K562 (cell line): Measurements from ENCODE around the gene JSRP1.
A peak's percentile ranks its signal among the peaks of the same experiment; 100 is the strongest.

Experiments
- CTBP1 ChIP-seq: fragments of 450-650 bp; IDR thresholded peaks from 2 replicates; pipeline ENCODE4 v1.6.1; 2016; ENCODE audit warnings: borderline replicate concordance
- EGR1 ChIP-seq: fragments of 450-650 bp; conservative IDR thresholded peaks from 2 replicates; pipeline ENCODE4 v1.6.1; 2017; ENCODE audit warnings: mild to moderate bottlenecking
- JUND ChIP-seq, 2 experiments: IDR thresholded peaks; 2 replicates in 1 of 2; 3 replicates in 1 of 2; pipeline ENCODE4 v1.6.1; 2011; ENCODE audit warnings: borderline replicate concordance in 2 of 2, low read depth in 2 of 2, low read length in 2 of 2, improper control_type of control experiment in 1 of 2, missing biosample characterization in 1 of 2, missing genetic modification characterization in 1 of 2, missing genetic modification reagents in 1 of 2
- MAFK ChIP-seq: IDR thresholded peaks from 2 replicates; pipeline ENCODE4 v1.6.1; 2011; ENCODE audit warnings: low read length, improper control_type of control experiment
- NCOA1 ChIP-seq: fragments of 450-650 bp; IDR thresholded peaks from 2 replicates; pipeline ENCODE4 v1.6.1; 2016; ENCODE audit warnings: low read depth
- PCBP2 ChIP-seq: fragments of 200-400 bp; formaldehyde crosslinking; IDR thresholded peaks from 2 replicates; pipeline ENCODE4 v1.6.1; 2018; ENCODE audit warnings: low read length, low read depth, mild to moderate bottlenecking, moderate library complexity; ENCODE audit not compliant: poor library complexity, severe bottlenecking
- SIN3B ChIP-seq: fragments of 450-650 bp; IDR thresholded peaks from 2 replicates; pipeline ENCODE4 v1.6.1; 2017; ENCODE audit warnings: low read depth, mild to moderate bottlenecking, moderate library complexity
- SMAD1 ChIP-seq: fragments of 150-350 bp; IDR thresholded peaks from 2 replicates; pipeline ENCODE4 v1.6.1; 2014; ENCODE audit warnings: low read length, low read depth; ENCODE audit not compliant: partially characterized antibody
- SREBF2 ChIP-seq: sonication (generic); formaldehyde crosslinking; IDR thresholded peaks from 2 replicates; pipeline ENCODE4 v1.4.0; 2020; ENCODE audit warnings: mild to moderate bottlenecking, missing genetic modification reagents
- ZBTB17 ChIP-seq: fragments of 450-650 bp; formaldehyde crosslinking; IDR thresholded peaks from 2 replicates; pipeline ENCODE4 v1.4.0; 2020; ENCODE audit warnings: mild to moderate bottlenecking
- TF ChIP-seq, protein P1 (sequence below): fragments of 450-650 bp; IDR thresholded peaks from 2 replicates; pipeline ENCODE4 v1.6.1; 2018; ENCODE audit not compliant: partially characterized antibody
- TF ChIP-seq, protein P2 (sequence below): fragments of 250-450 bp; sonication (Bioruptor Pico); IDR thresholded peaks from 2 replicates; pipeline ENCODE4 v1.5.0; 2021
- TF ChIP-seq, protein P3 (sequence below): fragments of 450-650 bp; formaldehyde crosslinking; IDR thresholded peaks from 2 replicates; pipeline ENCODE4 v1.4.0; 2020; ENCODE audit warnings: mild to moderate bottlenecking, moderate library complexity
- TF ChIP-seq, protein P4 (sequence below): sonication (generic); formaldehyde crosslinking; IDR thresholded peaks from 2 replicates; pipeline ENCODE4 v1.8.0; 2023; ENCODE audit warnings: mild to moderate bottlenecking, missing genetic modification reagents

DNA sequence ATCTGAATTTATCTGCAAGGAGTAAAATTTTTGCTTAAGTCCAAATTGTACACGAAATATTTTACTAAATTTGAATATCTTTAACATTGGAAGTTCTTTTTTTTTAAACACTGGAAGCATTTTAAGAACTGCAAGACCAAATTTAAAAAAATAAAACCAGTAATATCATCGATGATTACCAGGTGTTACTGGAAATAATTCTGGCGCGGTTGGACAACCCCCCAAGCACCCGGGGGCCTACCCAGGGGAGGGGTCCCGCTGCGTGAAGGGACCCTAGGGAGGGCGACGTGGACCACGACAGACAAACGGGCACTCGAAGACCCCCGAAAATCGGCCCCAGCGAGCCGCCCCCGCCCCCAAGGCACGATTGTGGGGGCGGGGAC, 12.6 kb upstream of the JSRP1 start:
- TF ChIP-seq ZBTB17 (CRISPR knock-in tag) (no peak), SMAD1 (no peak), PCBP2 (no peak), CTBP1 (no peak), MAFK (no peak), SIN3B (no peak), NCOA1 (no peak), JUND (IDR thresholded peaks at IDR 0.05; ENCODE audit: borderline replicate concordance, low read depth, low read length) (no peak), JUND (tag; IDR thresholded peaks at IDR 0.05; ENCODE audit: borderline replicate concordance, low read depth, low read length) (no peak), SREBF2 (CRISPR knock-in tag) (no peak), EGR1 (peak; percentile 90)
- TF ChIP-seq, protein P1, sequence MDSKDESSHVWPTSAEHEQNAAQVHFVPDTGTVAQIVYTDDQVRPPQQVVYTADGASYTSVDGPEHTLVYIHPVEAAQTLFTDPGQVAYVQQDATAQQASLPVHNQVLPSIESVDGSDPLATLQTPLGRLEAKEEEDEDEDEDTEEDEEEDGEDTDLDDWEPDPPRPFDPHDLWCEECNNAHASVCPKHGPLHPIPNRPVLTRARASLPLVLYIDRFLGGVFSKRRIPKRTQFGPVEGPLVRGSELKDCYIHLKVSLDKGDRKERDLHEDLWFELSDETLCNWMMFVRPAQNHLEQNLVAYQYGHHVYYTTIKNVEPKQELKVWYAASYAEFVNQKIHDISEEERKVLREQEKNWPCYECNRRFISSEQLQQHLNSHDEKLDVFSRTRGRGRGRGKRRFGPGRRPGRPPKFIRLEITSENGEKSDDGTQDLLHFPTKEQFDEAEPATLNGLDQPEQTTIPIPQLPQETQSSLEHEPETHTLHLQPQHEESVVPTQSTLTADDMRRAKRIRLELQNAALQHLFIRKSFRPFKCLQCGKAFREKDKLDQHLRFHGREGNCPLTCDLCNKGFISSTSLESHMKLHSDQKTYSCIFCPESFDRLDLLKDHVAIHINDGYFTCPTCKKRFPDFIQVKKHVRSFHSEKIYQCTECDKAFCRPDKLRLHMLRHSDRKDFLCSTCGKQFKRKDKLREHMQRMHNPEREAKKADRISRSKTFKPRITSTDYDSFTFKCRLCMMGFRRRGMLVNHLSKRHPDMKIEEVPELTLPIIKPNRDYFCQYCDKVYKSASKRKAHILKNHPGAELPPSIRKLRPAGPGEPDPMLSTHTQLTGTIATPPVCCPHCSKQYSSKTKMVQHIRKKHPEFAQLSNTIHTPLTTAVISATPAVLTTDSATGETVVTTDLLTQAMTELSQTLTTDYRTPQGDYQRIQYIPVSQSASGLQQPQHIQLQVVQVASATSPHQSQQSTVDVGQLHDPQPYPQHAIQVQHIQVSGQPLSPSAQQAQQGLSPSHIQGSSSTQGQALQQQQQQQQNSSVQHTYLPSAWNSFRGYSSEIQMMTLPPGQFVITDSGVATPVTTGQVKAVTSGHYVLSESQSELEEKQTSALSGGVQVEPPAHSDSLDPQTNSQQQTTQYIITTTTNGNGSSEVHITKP = no peak
- TF ChIP-seq, protein P2, sequence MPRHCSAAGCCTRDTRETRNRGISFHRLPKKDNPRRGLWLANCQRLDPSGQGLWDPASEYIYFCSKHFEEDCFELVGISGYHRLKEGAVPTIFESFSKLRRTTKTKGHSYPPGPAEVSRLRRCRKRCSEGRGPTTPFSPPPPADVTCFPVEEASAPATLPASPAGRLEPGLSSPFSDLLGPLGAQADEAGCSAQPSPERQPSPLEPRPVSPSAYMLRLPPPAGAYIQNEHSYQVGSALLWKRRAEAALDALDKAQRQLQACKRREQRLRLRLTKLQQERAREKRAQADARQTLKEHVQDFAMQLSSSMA (CRISPR knock-in tag) = no peak
- TF ChIP-seq, protein P3, sequence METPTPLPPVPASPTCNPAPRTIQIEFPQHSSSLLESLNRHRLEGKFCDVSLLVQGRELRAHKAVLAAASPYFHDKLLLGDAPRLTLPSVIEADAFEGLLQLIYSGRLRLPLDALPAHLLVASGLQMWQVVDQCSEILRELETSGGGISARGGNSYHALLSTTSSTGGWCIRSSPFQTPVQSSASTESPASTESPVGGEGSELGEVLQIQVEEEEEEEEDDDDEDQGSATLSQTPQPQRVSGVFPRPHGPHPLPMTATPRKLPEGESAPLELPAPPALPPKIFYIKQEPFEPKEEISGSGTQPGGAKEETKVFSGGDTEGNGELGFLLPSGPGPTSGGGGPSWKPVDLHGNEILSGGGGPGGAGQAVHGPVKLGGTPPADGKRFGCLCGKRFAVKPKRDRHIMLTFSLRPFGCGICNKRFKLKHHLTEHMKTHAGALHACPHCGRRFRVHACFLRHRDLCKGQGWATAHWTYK (CRISPR knock-in tag) = no peak
- TF ChIP-seq, protein P4, sequence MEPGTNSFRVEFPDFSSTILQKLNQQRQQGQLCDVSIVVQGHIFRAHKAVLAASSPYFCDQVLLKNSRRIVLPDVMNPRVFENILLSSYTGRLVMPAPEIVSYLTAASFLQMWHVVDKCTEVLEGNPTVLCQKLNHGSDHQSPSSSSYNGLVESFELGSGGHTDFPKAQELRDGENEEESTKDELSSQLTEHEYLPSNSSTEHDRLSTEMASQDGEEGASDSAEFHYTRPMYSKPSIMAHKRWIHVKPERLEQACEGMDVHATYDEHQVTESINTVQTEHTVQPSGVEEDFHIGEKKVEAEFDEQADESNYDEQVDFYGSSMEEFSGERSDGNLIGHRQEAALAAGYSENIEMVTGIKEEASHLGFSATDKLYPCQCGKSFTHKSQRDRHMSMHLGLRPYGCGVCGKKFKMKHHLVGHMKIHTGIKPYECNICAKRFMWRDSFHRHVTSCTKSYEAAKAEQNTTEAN (CRISPR knock-in tag) = no peak
